NOMO-1 treated with dmso at 0.1 percent for 144 hours (cell line): ENCODE measurements around the gene RNF212B.
A peak's percentile ranks its signal among the peaks of the same experiment; 100 is the strongest.

Source experiments
- DNase-seq: peaks from one replicate; lab custom pipeline; 2025; ENCODE audit not compliant: unreplicated experiment; lab: John Stamatoyannopoulos, UW

The RNF212B gene

DNA sequence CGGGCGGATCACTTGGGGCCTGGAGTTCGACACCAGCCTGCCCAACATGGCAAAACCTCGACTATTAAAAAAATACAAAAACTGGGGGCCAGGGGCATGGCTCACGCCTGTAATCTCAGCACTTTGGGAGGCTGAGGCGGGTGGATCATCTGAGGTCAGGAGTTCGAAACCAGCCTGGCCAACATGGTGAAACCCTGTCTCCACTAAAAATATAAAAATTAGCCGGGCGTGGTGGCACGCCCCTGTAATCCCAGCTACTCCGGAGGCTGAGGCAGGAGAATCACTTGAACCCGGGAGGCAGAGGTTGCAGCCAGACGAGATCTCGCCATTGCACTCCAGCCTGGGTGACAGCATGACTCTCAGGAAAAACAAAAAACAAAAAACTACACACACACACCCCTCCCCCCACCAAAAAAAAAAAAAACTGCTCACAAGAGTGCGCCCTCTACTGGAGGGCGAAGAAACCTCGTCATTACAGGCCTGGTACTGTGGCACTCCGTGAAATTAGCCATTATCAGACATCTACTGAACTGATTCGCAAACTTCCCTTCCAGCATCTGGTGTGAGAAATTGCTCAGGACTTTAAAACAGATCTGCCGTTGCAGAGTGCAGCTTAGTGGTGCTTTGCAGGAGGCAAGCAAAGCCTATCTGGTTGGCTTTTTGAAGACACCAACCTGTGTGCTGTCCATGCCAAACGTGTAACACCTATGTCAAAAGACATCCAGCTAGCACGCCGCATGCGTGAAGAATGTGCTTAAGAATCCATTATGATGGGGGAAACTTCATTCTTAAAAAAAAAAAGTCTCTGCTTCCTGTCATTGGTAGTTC is 57.2 kb downstream of the RNF212B start:
- peak; percentile 10 for DNase-seq

- DNase-seq: no peak
Measured at GRCh38 chr14:23296012-23296777, 58.5 kb downstream of the RNF212B start.

GRCh38 chr14:23297096-23297495 is 59.4 kb downstream of the RNF212B start:
- DNase-seq: no peak

DNA sequence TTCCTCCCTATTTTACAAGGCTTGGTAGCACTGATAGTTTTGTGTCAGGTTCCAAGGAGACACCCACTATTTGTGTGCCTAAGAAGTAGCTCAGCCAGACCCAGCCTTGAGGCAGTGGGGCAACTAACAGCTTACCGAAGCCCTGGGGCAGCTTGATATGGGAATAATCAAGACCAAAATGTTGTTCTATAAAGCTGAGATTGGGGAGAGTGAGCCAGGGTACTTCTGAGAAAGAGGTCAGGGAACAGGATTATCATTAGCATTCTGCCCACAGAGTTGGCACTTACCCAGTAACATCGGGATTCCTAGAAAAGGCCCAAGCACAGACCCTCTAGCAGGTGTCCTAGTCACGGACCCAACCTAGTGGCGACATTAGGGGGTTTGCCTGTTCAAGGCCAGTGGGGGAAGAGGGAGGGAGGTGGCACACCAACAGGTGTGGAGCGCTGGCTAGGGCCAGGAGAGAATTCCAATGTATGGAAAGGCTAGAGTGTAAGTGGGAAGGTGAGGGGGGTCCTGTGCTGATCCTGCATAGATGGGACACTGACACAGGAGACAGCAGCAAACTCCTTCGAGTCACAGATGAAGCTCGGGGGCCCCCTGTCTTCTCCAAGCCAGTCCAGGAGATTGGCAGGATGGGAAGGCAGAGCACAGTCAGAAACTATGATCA is 60.0 kb downstream of the RNF212B start:
- DNase-seq: no peak

DNA sequence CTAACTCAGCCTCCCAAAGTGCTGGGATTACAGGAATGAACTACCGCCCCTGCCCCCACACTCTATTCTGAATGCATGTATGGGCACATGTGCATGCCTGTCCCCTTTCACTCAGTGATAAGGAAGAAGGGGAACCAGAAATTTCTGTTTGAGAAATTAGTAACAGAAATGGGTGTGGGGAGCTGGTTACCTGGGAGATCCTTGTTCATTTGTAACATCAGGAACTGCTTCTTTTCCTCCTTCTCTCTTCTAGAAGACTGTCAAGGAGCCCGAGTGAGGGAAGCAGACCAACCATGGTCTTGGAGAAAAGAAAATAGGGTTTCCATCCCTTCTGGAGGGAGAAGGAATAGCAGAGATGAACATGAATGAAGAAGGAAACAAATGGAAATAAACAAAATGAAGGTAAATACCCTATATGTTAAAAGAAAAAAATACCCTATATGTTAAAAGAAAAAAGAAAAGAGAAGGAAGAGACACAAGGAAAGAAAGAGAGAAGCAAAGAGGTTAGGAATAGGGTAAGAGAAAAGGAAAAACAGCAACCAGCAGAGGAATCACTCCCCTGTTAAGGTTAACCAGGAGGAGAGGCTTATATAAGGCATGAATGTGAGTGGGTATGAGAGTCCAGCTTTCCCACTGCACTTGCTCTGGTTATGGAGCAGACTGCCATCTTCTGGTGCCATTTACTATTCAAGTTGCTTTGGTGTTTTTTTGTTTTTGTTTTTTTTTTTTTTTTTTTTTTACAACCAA is 61.6 kb downstream of the RNF212B start:
- no peak for DNase-seq

DNA sequence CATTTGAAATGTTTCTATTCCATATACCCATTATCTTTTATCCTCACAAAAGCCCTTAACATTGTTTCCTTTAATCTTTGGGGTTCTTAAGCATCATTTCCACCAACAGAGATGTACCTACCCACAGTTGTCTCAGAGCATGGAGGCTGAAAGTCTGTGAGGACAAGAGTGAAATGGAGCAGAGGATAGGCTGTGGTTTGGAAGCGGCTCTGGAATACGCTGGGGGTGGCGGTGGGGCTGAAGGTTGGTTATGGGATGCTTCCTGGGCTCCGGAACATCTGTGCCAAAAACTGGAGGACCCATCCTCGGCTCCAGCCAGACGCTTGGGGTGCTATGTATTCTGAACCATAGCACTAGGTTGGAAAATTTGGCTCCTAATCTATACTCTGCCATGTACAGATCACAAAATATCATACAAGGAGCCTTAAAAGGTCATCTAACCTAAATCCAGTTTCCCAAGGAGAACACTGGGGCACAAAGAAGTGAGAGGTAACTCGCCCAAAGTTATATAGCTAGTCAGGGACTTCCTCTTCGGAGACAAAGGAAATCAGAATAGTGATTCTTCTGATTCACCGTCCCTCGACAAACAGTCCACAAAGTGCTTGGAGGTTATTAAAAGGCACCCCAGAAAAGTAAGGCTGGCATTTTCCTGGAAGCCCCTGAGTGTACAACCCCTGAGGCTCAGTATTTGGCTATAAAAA is 62.4 kb downstream of the RNF212B start:
- DNase-seq: no peak

DNA sequence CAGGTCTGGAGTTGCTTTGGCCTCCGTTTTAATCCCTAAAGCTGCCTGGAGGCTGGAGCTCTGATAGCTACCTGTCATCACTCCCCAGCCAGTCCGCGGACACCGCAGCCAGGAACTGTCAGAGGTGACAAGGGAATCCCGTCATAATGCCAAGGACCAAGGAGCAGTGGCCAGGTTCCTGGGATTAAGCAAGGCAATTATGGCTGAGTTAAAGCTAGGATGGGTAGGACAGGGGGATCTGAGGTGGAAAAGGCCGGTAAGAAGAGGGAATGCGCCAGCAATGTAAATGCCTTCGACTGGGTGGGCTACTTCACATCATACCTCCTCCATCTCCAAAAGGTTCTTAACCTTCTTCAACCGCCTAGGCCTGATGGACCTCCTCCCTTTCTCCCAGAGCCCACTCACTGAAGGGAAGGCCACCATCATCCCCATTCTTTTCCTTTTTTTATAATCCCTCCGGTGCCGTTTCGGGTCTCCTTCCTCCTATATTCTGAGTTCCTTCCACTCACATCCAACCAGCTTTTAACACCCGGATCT is 63.0 kb downstream of the RNF212B start:
- DNase-seq: no peak

- DNase-seq: peak; percentile 99
Measured at GRCh38 chr14:23301288-23301968, 63.7 kb downstream of the RNF212B start.

DNA sequence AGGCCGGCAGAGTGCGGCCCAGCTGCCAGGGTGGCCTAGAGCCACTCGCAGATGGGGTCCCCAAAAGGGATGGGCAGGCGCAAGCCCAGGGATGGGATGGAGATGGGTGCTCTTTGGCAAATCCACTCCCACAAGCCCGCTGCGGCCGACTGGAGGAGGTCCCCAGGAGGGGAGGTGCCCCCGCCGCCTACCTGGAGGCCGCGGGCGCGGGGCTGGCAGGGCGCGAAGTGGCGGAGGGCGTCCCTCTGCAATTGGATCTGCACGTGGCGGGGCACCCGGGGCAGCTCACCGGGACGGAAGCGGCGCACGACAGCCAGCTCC is 64.2 kb downstream of the RNF212B start:
- no peak for DNase-seq

DNA sequence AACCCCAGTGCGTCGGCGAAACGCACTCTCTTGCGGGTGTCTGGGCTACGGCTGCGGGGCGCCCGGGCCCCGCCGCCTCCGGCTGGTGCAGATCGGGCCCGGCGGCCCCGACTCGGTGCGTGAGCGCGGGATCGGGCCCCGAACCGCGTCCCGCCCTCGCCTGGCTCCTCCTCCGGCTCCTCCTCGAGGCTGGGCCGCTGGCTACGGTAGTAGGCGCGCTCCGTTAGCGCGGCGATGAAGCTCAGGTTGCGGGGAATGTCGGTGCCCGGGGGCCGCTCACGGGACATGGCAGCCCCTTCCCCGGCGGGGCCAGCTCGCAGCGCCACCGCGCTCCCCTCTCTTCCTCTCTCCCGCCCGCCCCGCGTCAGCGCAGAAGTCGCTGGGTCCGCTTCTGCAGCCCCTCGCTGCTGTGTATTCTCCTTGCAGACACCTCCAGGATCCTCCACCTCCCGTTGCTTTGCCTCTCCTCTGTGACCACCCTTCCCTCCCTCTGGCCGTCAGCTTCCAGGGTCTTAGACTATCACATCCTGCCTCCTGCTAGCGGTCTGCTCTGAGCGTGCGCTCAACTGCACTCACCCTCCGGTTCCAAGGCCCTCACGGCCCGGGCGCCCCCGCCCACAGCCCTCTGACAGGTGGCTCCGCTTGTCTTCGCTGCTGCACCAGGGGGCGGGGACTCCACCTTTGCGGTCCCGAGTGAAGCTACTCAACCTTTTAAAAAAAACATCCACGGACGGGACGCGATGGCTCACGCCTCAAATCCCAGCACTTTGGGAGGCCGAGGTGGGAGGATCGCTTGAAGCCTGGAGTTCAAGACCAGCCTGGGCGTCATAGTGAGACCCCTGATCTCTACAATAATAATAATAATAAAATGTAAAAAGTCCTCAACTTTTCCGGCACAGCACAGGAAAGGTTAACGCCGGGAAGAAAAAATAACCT is 64.8 kb downstream of the RNF212B start, which contains the start of gene PPP1R3E:
TSS of gene PPP1R3E (minus strand) at position 570 of the 936 bp plus-strand sequence. CDS start at position 287, 283 bp downstream.
- no peak for DNase-seq

DNA sequence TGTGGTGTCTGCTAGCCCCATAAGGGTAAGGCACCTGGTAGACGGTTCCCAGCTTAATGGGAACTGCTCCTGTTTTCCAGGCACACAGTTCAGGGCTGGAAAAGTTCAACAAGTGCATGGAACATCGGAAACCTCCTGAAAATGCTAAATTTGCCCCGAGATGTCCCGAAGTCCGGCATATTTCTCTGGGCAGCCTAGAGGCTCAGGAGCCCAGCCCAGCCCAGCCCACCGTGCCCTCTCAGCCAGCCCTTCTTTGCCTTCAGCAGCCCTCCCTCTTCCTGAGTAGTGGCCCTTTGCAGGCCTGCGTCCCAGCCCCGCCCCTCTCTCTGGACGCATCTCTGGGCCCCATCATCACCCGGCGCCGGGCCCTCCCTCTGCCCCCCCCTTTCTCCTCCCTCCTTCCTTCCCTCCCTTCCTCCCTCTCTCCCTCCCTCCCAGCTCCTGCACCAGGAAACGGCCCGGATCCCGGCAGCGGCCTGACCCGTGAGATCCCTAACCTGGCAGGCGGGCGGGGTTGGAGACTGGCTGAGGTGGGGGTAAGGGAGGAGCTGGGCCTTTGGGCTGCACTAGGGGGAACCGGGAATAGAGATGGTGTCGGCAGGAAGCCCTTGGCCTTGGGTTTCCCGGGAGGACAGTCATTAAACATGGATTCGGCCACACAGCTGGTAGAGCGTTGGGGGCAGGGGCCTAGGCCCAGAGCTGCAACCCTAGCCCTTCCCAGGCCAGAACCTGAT is 68.8 kb downstream of the RNF212B start, which contains the start of gene BCL2L2:
TSS of gene BCL2L2 (plus strand) at position 422 of the 734 bp plus-strand sequence. CDS start 935 bp downstream, outside the sequence.
- peak; percentile 68 for DNase-seq

DNA sequence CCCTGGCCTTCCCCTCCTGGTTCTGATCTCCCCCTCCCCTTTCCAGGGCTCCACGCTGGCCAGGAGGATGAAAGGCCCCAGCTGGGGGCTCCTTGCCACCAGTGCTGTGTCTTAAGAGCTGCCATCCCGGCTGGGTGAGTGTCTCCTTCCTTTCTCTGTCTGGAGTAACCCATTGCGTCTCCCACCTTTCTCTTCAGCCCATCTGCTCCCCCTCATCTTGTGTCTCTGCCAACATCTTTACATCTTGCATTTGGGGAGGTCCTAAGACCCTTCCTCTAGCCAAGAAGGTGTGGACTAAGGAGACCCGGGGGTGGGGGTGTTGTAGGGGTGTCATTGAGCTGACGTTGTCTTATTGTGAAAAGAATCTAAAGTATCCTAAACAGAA is 69.4 kb downstream of the RNF212B start:
- DNase-seq: no peak

DNA sequence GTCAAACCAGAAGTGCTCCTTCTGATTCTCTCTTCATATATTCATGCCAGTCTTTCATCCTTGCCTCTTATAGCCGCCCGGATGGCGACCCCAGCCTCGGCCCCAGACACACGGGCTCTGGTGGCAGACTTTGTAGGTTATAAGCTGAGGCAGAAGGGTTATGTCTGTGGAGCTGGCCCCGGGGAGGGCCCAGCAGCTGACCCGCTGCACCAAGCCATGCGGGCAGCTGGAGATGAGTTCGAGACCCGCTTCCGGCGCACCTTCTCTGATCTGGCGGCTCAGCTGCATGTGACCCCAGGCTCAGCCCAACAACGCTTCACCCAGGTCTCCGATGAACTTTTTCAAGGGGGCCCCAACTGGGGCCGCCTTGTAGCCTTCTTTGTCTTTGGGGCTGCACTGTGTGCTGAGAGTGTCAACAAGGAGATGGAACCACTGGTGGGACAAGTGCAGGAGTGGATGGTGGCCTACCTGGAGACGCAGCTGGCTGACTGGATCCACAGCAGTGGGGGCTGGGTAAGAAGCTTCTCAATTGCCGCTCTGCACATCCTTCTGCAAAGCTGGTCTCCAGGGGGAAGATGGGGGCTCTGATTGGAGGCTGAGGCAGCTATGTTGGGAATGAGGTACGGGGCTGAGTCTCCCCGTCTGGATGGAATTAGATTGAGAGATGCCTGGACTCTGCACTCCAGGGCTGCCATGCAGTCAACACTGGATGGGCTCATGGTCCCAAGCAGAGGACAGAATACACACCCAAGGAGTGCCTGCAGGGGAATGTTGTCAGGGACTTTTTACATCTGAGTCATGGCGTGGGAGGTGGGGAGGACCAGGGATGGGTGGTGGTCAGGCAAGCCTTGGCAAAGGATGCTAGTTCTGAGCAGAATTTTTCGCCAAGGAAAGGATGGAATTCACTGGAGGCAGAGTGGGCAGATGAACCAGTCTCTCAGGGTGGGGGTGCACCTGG is 70.2 kb downstream of the RNF212B start:
- DNase-seq: no peak

DNA sequence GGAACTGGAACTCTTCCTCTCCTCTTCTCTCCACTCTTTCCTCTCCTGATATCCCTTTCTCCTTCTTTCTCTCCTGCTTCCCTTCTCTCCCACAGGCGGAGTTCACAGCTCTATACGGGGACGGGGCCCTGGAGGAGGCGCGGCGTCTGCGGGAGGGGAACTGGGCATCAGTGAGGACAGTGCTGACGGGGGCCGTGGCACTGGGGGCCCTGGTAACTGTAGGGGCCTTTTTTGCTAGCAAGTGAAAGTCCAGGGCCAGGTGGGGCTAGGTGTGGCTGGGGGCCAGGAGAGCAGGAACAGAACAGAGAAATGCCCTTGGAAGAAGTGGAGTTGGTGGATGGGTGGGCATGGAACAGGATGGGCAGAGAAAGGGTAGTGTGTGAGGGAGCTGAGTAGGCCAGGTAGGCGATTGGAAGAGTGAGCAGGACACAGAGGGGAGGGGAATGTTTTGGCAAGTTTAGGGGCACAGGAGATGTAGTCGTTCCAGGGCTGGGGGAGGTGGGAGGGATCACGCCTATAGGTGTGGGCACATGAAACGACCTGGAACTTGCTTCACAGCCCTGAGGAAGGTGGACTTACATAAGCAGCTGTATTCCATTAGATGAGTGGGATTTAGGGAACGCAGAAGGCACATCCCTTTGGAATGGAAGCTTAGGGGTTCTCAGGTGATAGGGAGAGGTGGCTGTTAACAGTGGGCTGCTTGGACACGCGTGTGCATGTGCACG is 71.1 kb downstream of the RNF212B start:
- DNase-seq: no peak

DNA sequence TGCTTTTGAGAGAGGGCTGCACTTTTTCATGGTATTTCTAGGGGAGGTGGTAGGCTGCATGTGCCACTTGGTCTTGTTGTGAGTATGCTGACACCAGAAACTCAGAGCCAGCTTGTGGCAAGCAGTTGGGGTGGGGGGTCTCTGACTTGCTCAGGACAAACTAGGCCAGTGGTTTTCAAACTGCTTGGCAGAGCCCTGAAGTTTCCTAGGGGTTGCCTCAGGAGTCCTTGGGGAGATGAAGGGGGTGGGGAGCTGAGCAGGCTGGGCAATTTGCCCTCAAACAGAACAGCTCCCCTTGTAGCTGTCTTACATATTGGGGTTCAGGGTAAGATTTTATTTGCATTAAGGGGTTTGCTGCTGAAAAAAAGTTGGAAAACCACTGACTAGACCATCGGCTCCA is 72.8 kb downstream of the RNF212B start:
- DNase-seq: no peak

- DNase-seq: no peak
Measured at GRCh38 chr14:23316300-23316699, 78.6 kb downstream of the RNF212B start.
